Neural cell (in vitro differentiated cells): ENCODE measurements around the gene ARHGAP45.

Source experiments
- CTCF ChIP-seq: fragments of 450-650 bp; IDR thresholded peaks from 2 replicates; pipeline ENCODE4 v1.5.1; 2014; ENCODE audit warnings: antibody characterized with exemption, mild to moderate bottlenecking, moderate library complexity; ENCODE audit not compliant: poor library complexity, severe bottlenecking
- EP300 ChIP-seq: fragments of 450-650 bp; conservative IDR thresholded peaks from 2 replicates; pipeline ENCODE4 v1.6.1; 2014; ENCODE audit warnings: antibody characterized with exemption, mild to moderate bottlenecking, moderate library complexity; ENCODE audit not compliant: poor library complexity, severe bottlenecking
- EZH2 ChIP-seq: fragments of 200-600, 300-800 bp; shearing (Covaris generic), sonication (generic); IDR thresholded peaks from 2 replicates; pipeline ENCODE4 v1.6.1; 2014; ENCODE audit warnings: antibody characterized with exemption, low read length, borderline replicate concordance, mild to moderate bottlenecking; ENCODE audit not compliant: insufficient read depth, poor library complexity, severe bottlenecking
- POLR2AphosphoS5 ChIP-seq: IDR thresholded peaks from 2 replicates; pipeline ENCODE4 v1.6.1; 2012
- RAD21 ChIP-seq: fragments of 450-650 bp; conservative IDR thresholded peaks from 2 replicates; pipeline ENCODE4 v1.6.1; 2014; ENCODE audit warnings: antibody characterized with exemption, mild to moderate bottlenecking, moderate library complexity
- REST ChIP-seq: IDR thresholded peaks from 2 replicates; pipeline ENCODE4 v1.6.1; 2012; ENCODE audit warnings: borderline replicate concordance

- TF ChIP-seq CTCF (no peak), EP300 (no peak), POLR2AphosphoS5 (no peak), REST (no peak), RAD21 (no peak), EZH2 (no peak)
Observed at GRCh38 chr19:1112268-1113029, 45.5 kb downstream of the ARHGAP45 start.
